SU-DHL-6 (cell line): ENCODE measurements around the gene SUN1.

Source experiments
- EZH2phosphoT487 ChIP-seq: fragments of 200-600 bp; sonication (generic), shearing (Covaris generic); conservative IDR thresholded peaks from 2 replicates; pipeline ENCODE4 v1.6.1; 2018; ENCODE audit warnings: mild to moderate bottlenecking, antibody characterized with exemption, low read length, moderate library complexity, mixed read lengths
- TF ChIP-seq, protein P1 (sequence below): fragments of 200-600 bp; sonication (generic); IDR thresholded peaks from one replicate; pipeline ENCODE4 v1.5.1; 2017; ENCODE audit warnings: antibody characterized with exemption, mild to moderate bottlenecking, low read length, moderate library complexity; ENCODE audit not compliant: insufficient read depth, poor library complexity, severe bottlenecking

DNA sequence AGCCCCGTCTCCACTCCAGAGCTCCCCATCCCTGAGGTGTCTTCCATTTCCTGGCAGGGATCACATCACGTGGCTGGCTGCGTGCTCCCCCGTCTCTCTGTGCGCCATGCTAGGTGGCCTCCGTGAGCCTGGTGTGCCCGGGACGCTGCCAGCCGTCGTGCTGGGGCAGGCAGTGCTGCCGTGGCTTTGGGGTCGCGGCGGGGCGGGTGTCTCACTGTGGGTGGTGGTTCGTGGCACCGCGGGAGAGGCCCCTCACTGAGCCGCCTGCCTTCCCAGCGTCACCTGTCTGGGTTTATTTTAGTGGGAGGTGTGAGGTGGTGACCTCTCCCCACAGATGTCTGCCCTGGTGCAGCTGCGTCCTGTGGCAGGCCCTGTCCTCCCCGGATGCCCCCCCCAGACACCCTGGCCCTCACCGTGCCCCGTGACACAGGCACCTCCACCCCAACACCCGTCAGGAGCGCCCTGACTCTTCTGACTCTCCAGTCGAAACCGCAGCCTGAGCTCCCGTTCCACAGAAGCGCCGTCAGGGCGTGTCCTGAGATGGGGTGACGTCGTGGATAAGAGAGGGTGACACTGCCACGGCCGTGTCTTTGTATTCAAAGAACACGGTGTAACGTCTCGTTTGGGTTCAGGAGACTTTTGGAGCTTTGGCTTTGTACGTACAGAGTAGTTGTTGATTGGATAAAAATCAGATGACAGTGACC, 62.0 kb downstream of the SUN1 start:
- TF ChIP-seq, protein P1, sequence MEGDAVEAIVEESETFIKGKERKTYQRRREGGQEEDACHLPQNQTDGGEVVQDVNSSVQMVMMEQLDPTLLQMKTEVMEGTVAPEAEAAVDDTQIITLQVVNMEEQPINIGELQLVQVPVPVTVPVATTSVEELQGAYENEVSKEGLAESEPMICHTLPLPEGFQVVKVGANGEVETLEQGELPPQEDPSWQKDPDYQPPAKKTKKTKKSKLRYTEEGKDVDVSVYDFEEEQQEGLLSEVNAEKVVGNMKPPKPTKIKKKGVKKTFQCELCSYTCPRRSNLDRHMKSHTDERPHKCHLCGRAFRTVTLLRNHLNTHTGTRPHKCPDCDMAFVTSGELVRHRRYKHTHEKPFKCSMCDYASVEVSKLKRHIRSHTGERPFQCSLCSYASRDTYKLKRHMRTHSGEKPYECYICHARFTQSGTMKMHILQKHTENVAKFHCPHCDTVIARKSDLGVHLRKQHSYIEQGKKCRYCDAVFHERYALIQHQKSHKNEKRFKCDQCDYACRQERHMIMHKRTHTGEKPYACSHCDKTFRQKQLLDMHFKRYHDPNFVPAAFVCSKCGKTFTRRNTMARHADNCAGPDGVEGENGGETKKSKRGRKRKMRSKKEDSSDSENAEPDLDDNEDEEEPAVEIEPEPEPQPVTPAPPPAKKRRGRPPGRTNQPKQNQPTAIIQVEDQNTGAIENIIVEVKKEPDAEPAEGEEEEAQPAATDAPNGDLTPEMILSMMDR = no peak
- no peak for TF ChIP-seq EZH2phosphoT487
